NCI-H146 treated with DMSO at 0.1 percent for 48 hours (cell line): ENCODE measurements around the gene RRAGD.
"Not testable (repeated sequence)": the region's sequence is repeated elsewhere in the genome, so short reads cannot be mapped to it uniquely, and the experiment has no call there.

Experiments used
- DNase-seq: peaks from one replicate; lab custom pipeline; 2025; ENCODE audit not compliant: unreplicated experiment; lab: John Stamatoyannopoulos, UW

Gene RRAGD

DNA sequence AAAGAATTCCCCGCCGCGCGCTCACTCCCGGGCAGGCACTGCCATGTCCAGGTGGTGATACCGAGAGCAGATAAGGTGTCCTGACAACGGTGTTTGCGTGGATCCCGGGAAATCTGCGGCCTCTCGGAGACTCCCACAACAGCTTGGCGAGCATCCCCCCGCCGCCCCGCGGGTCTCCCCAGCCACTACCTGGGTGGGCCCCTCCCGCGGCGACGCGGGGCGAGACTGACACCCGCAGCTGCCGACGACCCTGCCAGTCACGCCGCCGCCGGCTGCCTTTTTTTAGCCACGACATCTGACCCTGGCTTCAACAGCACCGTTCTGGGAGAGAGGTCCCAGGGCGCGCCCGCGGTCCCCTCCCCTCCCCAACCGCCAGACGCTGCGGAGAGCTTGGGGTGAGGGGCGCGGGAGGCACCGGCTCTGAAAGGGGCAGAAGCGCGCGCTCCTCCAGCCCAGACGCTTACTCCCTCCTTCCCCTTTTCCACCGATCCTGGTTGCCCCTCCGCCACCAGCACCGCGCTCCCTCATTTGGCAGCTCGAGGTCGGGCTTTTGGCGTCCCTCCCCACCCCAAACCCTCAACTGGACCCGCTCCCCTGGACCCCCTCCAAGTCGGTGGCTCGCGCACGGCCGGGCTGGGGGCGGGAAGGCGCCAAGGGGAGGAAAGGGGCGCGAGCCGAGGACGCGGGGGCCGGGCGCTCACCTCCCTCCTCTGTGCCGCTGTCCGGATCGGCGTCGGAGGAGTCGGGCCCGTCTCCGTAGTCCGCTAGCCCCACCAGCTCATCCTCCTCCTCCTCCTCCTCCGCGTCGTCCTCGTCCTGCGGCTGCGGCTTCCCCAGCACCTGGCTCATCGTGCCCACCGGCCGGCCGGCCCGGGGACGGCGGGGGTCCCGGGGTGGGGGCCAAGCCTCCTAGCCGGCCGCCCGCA is 665 bp downstream of the RRAGD start:
- DNase-seq: peak; percentile 11

DNA sequence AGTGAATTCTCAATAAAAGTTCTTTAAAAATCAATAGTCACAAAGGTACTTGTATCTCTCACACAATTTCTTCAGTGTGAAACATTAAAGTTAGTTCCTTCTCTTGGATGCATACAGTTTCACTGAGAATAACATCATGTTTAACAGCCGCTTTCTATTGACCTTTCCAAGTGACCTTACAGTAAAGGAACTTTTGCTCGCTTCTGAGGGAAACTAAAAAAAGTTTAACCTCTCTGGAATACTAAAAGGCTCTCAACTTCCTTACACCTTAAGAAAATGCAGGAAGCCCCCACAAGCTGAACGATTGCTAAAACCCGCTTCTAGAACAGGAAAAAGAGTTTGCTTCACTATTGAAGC is 1.3 kb downstream of the RRAGD start:
- no peak for DNase-seq

DNA sequence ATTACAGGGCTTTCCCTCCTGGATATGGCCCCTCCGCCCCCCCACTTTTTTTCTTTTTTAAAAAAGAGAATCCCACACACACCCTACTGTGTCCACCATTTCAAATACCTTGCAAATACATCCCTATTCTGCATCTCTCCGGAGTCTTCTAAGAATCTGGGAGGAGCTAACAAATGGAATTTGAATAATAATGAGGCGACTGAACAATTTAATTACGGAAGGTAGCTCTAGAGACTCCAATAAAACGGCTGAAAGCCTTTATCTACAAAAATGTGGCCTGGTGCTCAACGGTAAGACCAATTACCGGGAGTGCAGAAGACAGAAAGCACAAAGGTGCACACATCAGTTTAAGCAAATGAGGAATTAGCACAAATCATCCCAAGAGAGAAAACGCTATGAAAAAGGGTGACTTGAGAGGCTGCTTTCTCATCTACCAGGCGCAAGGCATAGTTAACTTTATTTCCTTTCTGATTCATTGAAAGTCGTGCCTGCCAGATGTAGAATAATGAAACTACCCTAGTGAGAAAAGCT is 1.8 kb downstream of the RRAGD start:
- DNase-seq: no peak

DNA sequence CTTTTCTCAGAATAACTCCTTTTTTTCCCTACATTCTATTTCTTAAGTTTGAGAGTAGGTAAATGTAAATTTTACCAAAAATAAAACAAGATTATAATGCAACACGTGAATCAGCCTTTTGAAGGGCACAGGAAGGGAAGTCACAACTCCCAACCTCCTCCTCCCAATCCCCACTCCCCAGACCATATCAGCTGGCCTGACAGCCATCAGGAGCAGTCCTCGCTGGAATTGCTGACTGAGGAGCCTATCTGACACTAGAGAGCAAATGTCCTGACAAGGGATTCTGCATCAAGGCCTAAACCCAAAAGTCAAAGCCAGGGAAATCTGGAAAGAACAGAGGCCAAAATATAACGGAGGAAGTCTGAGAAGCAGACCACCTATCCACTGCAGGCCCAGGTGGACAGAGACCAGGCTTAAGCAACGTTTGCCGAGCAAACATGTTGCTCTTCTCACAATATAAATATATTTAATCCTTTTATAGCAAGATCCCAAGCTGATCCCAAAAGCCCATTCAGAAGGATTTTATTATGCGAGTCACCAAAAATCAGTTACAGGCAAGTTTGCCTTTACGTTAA is 2.5 kb downstream of the RRAGD start:
- no peak for DNase-seq

DNA sequence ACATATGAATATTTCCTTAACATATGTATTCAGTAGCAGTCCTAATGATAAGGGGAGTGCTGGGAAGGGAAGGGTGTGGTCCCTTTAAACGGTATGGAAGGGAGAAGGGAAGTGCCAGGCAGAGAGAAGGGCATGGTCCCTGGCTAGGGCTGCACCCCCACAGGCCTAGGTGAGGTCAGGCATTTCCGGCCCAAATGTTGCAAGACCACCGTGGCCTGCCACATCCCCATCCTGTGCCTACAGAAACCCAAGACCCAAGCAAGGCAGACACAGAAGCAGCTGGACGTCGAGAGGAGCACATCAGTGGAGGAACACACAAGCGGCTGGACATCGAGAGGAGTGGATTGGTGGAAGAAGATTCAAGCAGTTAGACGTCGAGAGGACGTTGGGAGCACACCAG is 5.9 kb downstream of the RRAGD start:
- DNase-seq: no peak

DNA sequence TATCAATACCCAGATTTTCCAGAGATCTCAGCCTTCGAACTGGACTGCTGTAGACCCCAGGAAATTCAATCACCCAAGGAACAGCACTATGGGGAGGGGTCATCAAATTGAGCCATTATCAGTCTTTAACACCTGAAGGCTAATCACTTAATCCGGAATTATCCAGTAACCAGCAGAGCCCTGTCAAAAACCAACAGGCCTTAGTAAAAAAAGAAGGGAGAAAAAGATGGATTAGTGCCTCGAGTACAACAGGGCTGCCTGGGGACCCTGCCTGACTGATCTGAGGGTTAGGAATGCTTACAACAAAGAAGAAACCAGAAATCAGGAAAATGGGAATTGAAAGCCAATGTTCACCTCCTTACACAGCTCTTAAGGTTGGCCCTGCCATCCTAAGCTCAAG is 7.6 kb downstream of the RRAGD start:
- no peak for DNase-seq

DNA sequence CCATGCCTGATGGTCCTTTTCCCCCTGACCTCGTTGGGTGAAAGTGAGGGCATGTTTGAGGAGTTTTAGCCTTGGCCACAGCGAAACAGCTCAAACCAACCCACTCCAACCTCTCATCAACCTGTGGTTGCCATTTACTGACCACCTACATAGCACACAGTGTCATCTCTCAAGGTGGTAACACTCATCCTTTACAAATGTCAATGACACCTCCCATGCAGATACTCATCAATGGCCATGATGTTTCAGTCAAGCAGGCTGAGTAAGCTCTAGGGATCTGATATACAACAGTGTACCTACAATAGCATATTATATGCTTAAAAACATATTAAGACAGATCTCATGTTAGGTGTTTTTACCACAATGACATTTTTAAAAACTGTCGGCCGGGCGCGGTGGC is 9.3 kb downstream of the RRAGD start:
- no peak for DNase-seq

DNA sequence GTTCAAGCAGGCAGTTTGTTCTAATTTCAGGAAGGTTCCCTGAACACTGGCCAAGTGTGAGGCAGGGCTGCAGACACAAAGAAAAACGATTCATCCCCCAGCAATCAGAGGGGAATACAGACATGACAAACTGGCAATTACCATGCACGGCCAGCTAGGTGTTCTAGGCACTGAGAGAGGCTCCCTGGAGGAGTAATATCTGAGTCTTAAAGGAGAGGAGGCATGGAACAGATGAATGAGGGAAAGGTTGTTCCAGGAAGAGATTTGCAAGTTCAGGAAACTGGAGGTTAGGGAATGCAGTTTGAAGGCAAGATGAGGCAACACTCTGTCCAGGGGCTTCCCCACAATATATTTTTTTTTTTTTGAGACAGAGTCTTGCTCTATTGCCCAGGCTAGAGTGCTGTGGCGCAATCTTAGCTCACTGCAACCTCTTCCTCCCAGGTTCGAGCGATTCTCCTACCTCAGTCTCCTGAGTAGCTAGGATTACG is 11.1 kb downstream of the RRAGD start:
- DNase-seq: no peak

DNA sequence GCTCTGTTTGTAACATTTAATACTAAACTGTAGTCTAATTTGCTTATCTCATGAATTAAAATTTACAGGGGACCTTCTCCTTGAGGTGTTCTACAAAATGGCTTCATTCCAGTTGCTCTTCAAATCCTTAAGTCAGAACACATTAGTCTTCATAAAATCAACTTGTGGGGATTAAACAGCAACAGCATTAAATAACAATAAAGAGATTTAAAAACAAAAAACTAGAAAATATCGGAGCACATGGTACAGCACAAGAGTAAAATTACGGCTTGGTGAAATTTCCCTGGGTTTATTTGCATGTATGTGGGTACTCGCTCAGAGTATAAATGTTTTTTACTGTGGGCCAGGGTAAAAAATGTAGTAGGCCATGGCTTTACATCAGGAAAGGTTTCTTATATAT is 12.0 kb downstream of the RRAGD start:
- no peak for DNase-seq

DNA sequence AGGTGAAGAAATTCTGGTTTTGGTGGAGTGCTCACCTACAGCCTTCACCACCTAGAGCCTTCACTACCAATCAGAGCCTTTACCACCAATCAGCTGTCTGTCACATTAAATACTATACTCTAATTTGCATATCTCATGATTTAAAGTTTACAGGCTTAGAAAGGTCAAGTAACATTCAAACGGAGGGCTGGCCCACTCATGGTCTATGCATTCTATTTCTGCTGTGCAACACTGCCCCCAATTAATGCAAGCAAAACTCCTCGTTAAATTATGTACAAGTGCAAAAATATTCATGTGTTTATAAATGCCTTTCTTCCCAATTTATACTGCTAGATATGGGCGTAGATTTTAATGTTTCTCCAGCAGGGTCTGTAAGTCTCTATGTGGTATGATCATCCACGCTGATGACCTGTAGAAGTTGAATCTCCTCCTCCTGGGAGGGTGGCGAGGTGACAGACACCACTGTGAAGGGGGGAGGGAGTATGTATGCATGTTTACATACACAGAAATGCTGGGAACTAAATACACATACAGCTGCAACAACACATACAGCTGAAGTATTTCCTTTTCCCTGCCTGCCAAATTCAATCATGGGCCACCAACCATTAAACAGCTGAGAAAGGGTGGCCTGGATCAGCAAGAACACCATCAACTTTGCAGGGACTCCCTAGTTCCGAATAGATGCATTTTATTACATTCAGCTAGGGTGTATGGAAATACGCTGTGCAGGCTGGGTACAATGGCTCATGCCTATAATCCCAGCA is 13.1 kb downstream of the RRAGD start:
- DNase-seq: no peak

DNA sequence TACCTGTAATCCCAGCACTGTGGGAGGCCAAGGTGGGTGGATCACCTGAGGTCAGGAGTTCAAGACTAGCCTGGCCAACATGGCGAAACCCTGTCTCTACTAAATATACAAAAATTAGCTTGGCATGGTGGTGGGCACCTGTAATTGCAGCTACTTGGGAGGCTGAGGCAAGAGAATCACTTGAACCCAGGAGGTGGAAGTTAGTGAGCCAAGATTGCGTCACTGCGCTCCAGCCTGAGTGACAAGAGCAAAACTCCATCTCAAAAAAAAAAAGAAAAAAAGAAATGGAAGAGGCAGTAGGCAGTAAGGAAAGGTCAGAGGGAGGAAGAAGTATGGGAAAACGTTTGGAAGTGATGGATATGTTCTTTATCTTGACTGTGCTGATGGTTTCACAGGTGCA is 14.2 kb downstream of the RRAGD start:
- DNase-seq: not testable (repeated sequence)

DNA sequence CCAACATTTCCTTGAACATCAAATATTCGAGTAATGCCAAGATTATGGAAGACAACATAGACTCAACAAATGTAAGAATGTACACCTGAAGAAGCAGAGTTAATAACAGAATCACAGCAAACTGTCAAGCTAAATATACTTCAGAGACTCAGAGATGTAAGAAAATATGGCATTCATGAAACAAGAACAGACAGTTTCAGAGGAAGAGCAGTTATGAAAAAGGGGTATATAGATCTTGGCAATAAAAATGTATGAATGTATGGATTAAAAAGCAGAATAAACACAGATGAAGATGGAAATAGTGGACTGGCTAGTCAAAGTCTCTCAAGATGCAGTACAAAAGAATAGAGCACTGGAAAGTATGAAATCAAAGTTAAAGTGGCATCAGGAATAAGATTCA is 18.4 kb downstream of the RRAGD start:
- no peak for DNase-seq

DNA sequence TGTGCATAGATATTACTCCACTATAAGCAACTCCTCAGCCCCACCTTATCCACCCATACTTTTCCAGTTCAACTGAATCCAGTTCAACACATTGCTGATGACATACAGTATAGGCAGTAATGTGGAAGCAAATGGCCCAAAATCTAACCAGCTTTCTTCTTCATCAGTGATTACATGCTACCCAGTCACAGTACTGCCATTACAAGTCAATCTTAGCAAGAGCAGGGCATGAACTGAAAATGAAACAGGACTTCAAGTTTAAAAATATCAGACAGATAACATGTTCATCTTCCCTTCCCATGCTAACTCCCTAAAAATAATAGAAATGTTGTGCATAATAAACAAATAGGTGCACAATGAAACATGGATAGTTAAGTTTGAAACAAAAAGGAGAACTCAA is 19.2 kb downstream of the RRAGD start:
- DNase-seq: no peak

DNA sequence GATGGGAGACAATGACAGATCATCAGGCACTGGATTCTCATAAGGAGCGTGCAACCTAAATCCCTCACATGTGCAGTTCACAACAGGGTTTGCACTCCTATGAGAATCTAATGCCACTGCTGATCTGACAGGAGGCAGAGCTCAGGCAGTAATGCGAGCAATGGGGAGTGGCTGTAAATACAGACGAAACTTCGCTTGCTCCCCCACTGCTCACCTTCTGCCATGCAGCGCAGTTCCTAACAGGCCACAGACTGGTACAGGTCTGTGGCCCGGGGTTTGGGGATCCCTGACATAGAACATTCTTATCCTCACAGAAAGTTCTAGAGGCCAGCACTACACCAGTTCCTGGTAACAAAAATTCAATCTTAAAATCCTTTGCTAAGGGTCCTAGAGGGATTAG is 23.2 kb downstream of the RRAGD start:
- DNase-seq: no peak

DNA sequence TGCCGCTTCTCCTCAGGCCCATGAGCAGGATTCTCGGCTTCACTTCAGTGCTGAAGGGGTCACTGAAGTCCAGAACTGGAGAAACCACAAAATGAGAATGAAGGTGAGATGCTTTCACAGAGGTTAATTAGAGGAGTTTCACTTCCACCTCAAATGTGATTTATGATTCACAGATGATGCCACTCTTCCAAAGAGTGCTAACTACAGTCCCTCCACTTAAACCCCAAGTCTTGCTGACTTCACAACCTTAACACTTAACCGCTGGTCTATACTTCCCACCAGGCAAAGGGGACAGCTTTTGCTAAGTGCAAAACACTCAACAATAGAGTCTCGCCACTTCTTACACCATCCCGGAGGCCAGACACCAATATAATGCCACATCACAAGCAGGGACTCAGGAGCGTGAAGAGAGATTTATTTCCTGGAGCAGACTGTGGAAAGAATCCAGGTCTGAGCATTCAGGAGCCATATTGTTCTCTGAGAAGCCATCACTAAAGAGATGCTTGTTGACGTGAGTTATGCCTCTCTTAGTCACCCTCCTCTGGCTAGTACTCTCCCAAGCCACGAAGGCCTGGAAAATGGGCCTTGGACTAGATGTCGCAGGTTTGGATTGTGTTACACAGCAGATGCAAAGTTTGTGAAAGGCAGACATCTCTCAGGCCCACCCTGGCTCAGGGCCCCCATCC is 24.4 kb downstream of the RRAGD start:
- DNase-seq: no peak

DNA sequence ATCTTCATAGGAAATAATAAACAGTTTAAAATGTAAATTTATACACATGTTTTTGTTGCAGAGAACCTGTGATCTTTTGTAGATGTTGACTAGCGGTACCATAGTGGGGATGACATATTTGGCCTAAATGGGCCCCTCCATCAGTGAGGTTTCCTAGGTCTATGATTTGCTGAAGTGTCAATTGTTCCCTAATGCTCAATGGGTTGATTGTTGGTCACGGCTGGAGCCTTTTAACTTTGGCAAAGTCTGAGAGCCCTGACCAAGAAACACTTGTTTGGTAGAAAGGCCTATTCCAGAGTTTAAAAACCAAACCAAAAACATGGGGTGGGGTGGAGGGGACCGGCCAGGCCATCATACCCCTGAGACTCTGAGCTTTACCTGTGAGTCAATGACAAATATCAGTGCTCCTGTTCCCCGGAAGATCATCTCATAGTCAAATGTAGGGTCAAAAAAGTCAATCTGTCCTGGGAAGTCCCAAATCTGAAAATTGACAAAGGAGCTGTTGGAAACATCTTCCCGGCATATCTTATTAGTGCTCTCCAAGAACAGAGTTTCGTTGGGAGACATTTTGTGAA is 25.1 kb downstream of the RRAGD start:
- DNase-seq: no peak

DNA sequence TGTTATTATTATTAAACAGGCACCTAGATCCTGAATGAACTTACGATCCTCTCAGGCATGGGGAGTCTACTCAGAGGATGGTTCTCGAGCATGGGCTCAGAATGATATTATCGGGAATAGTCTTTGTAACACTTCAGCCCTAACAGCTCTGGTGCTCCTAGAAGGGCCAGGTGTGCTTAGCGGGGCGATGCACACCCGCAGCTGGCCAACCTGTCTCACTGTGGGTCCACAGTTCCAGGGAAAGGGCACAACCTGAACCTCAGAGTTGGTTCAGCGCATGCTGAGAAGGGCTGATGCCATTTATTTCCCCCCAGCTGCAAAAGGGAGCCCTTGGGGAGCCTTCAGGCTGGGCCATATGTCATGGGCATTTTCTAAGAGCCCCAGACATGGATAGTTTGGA is 26.2 kb downstream of the RRAGD start:
- DNase-seq: no peak

DNA sequence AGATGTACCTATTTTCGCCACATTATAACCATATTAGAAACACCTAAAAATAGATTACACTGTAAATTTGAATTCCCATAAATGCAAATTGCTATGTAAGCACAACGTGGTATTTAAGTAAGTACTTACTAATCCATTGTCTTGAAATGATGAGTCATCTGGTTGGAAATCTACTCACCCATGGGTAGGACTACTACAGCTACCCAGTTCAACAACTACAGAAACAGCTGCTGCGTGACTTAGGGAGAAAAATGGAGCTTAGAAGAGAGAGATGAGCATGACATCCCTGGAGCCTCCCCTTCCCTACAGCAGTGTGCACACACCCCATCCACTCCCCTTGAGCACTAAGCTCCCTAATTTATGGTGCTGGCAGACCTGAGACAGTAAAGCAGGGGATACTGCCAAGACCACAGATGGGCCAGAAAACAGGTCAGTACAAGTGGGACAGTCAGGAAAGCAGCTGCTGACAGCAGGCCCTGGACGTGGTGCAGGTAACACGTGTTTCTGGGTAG is 26.9 kb downstream of the RRAGD start:
- DNase-seq: peak; percentile 17

DNA sequence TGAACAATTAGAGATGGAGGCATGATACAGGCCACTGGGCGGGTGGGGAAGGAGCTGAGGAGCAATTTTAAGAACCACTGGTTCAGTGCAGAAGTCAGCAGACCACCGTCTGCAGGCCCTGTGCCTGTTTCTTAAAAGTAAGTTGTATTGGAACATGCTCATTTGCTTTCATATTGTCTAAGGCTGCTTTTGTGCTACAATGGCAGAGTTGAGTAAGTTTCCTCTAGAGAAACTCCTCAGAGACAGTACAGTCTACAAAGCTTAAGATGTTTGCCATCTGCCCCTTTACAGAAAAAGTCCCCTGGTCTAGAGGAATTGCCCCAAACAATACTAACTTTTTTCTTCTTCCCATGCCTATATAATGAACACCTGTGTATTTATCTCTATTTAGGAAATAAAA is 31.0 kb downstream of the RRAGD start:
- no peak for DNase-seq

DNA sequence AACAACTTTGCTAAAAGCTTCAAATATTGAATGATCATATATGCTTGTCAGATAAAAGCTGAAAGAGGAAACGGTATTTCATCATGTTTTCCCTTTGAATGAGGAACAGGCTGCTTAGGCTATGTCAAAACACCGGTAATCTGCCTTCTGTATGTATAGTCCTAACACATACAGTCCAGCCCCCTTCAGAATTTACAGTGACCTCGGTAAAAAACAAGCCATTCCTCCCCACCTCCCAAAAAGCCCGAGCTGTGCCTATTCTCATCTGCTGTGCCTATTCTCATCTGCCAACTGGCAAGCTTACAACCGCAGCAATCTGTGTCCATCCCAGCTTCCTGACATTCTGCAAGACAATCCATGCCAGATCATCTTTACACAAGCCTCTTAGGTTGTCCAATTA is 32.8 kb downstream of the RRAGD start:
- no peak for DNase-seq

DNA sequence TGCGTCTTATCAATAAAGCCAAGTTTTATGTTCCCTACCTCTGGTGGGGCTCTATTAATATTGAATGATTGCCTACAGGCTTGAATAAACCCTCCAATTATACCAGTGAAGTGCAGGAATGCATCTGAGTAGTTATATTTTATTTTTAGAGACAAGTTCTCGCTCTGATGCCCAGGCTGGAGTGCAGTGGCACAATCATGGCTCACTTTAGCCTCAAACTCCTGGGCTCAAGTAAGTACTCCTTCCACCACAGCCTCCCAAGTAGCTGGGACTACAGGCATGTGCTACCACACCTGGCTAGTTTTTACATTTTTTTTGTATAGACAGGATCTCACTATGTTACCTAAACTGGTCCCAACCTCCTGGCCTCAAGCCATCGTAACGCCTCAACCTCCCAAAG is 33.4 kb downstream of the RRAGD start:
- no peak for DNase-seq
